Transverse colon (tissue), 4 donors: Measurements from ENCODE around the gene DEGS2.

Experiments used
- POLR2AphosphoS5 ChIP-seq, 3 donors: sonication (generic); formaldehyde crosslinking; IDR thresholded peaks; one replicate each; pipeline ENCODE4 v1.6.1; 2016; ENCODE audit warnings: antibody characterized with exemption in 3 of 3
- TF ChIP-seq, protein P1 (sequence below), 5 experiments: fragments of 200-600 bp in 3 of 5; fragments of 450-650 bp in 2 of 5; sonication (generic) in 3 of 5; IDR thresholded peaks; 1 replicate in 2 of 5; 2 replicates in 3 of 5; pipeline ENCODE4 v1.5.1; 2016 to 2017; ENCODE audit warnings: antibody characterized with exemption in 5 of 5, inconsistent platforms in 3 of 5, mild to moderate bottlenecking in 2 of 5, moderate library complexity in 1 of 5

DNA sequence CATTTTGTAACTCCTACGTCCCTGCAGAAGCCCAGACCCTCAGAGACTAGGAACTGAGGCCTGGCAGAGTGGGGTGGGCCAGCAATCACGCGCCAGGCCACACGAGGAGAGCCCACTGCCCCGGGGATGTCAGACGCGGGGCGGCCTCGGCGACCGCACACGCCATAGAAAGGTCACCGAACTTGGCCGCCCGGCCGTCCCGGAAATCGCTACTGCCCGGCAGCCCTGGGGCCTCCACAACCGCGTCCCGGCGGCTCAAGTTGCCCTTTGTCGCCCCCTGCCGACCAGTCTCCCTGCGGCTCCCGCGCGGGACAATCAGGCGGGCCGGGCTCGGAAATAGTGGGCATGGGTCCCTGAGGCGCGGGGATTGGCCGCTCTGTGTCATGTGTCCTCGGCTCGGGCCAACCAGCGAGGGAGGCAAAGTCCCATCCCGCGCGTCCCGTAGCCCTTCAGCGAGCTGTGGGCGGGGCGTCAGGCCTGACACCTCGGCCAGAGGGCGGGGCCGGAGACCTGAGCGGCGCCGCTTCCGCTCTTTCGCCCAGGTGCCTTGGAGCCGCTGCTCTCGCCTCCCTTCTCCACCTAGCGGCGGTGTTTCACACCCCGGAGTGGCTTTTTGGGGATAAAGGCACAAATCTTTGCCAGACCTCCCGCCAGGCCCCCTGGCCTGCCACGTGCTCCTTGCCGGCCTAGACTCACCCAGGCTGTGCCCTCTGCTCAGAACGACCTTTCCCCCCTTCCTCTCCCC lies 33.4 kb upstream of the DEGS2 start:
- TF ChIP-seq, protein P1, sequence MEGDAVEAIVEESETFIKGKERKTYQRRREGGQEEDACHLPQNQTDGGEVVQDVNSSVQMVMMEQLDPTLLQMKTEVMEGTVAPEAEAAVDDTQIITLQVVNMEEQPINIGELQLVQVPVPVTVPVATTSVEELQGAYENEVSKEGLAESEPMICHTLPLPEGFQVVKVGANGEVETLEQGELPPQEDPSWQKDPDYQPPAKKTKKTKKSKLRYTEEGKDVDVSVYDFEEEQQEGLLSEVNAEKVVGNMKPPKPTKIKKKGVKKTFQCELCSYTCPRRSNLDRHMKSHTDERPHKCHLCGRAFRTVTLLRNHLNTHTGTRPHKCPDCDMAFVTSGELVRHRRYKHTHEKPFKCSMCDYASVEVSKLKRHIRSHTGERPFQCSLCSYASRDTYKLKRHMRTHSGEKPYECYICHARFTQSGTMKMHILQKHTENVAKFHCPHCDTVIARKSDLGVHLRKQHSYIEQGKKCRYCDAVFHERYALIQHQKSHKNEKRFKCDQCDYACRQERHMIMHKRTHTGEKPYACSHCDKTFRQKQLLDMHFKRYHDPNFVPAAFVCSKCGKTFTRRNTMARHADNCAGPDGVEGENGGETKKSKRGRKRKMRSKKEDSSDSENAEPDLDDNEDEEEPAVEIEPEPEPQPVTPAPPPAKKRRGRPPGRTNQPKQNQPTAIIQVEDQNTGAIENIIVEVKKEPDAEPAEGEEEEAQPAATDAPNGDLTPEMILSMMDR (IDR thresholded peaks at IDR 0.05) = peak; percentile 75 to 98 (median 89)
- TF ChIP-seq POLR2AphosphoS5 (IDR thresholded peaks at IDR 0.05) = peak; percentile 40 to 55 (median 44)
